GM10266 (cell line): ENCODE results near the gene CDC42BPB.

Experiments
- DNase-seq: peaks from one replicate; pipeline ENCODE4 v3.0.0; 2012; ENCODE audit errors: extremely low spot score
- CTCF ChIP-seq: IDR thresholded peaks from 2 replicates; pipeline ENCODE4 v1.5.1; 2012; ENCODE audit warnings: mild to moderate bottlenecking, low read depth; ENCODE audit not compliant: control insufficient read depth, insufficient read depth; ENCODE audit errors: missing control alignments

CDC42BPB gene

GRCh38 chr14:103073876-103074728 is 16.8 kb upstream of the CDC42BPB start:
- peak; percentile 7 for TF ChIP-seq CTCF
- DNase-seq = no peak

- no peak for TF ChIP-seq CTCF
- no peak for DNase-seq
Observed at GRCh38 chr14:103073367-103073875, 16.1 kb upstream of the CDC42BPB start.

GRCh38 chr14:103072595-103073366 is 15.4 kb upstream of the CDC42BPB start:
- DNase-seq = no peak
- no peak for TF ChIP-seq CTCF

- TF ChIP-seq CTCF = no peak
- DNase-seq = no peak
Observed at GRCh38 chr14:103071544-103072251, 14.3 kb upstream of the CDC42BPB start.

GRCh38 chr14:103070971-103071542 is 13.7 kb upstream of the CDC42BPB start:
- TF ChIP-seq CTCF = no peak
- no peak for DNase-seq

- no peak for DNase-seq
- TF ChIP-seq CTCF = no peak
Observed at GRCh38 chr14:103070263-103070885, 13.0 kb upstream of the CDC42BPB start.
